Measurements from ENCODE around the gene ZNF226.
A peak's percentile ranks its signal among the peaks of the same experiment; 100 is the strongest.
"Not testable (repeated sequence)": the region's sequence is repeated elsewhere in the genome, so short reads cannot be mapped to it uniquely, and the experiment has no call there.

Gene ZNF226

DNA sequence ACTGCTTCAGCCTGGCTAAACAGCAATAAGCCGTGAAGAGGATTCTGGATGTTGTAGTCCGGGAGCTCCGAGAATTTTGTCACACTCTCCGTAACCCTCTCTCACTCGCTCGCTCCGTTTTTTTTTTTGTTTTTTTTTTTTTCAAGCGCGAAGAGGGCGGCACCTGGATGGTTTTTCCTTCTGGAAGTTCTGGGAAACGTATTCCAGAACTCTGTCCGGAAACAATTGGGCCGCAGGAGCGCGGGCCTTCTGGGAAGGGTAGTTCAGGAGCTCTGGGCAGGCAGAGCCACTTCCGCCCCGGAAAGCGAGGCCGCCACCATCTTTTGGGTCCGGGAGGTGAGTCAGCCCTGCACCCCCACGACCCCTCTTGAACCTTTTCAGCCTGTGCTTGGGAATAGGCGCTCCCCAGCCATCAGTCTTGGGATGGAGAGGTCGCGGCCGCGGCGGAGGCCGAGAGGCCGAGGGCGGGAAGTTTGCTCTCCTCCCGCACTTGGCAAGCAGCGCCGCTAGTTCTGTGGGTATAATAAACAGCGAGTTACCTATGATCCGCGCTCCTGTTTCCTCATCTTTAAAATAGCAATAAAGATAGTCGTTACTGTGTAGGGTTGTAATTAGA lies 47.5 kb downstream of the ZNF226 start, which contains the start of gene ZNF227:
Gene ZNF227 (plus strand): TSS at position 283 of the 616 bp plus-strand sequence. CDS start 5,261 bp downstream, outside the sequence.
- DNase-seq (ENCODE audit: low read depth, low spot score) = peak; percentile 94

DNA sequence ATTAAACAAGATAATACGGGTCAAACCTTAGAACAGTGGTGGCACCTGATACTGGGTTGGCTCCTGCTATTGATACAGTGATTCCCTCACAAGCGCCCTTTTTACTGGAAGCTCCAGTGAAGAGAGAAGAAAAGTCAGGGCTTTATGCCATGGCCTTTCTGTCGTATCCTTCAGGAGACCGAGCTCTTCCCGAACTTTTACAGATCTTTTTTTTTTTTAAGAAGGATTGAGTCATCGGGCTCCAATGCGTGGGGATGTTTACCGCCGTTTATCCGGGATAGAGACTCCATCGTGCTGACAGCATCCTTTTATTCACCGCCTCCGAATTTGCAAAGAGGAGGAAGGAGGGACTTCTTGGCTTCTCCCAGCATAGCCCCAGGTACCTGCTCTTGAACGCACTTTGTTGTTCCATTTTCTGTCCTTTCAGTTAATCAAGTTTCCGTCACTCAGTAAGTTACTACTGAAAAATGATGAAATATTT lies 48.0 kb downstream of the ZNF226 start:
- no peak for DNase-seq (ENCODE audit: low read depth, low spot score)

DNA sequence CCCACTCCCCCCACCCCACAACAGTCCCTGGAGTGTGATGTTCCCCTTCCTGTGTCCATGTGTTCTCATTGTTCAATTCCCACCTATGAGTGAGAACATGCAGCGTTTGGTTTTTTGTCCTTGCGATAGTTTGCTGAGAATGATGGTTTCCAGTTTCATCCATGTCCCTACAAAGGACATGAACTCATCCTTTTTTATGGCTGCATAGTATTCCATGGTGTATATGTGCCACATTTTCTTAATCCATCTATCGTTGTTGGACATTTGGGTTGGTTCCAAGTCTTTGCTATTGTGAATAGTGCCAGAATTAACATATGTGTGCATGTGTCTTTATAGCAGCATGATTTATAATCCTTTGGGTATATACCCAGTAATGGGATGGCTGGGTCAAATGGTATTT lies 55.0 kb downstream of the ZNF226 start:
- DNase-seq (ENCODE audit: low read depth, low spot score) = not testable (repeated sequence)

DNA sequence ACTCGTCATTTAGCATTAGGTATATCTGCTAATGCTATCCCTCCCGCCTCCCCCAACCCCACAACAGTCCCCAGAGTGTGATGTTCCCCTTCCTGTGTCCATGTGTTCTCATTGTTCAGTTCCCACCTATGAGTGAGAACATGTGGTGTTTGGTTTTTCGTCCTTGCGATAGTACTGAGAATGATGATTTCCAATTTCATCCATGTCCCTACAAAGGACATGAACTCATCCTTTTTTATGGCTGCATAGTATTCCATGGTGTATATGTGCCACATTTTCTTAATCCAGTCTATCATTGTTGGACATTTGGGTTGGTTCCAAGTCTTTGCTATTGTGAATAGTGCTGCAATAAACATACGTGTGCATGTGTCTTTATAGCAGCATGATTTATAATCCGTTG lies 55.9 kb downstream of the ZNF226 start:
- not testable (repeated sequence) for DNase-seq (ENCODE audit: low read depth, low spot score)

DNA sequence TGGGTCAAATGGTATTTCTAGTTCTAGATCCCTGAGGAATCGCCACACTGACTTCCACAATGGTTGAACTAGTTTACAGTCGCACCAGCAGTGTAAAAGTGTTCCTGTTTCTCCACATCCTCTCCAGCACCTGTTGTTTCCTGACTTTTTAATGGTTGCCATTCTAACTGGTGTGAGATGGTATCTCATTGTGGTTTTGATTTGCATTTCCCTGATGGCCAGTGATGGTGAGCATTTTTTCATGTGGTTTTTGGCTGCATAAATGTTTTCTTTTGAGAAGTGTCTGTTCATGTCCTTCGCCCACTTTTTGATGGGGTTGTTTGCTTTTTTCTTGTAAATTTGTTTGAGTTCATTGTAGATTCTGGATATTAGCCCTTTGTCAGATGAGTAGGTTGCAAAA lies 56.4 kb downstream of the ZNF226 start:
- not testable (repeated sequence) for DNase-seq (ENCODE audit: low read depth, low spot score)

All from iPS DF 19.7 (cell line).